ENCODE measurements around the gene RPA3. TPM values are rescaled to one million over a fixed set of nuclear protein-coding genes. Genes with fewer than 3 reads are reported as not detected.

Gene RPA3
- total RNA-seq, 1 experiment from 2014 or later: 87.5 TPM

DNA sequence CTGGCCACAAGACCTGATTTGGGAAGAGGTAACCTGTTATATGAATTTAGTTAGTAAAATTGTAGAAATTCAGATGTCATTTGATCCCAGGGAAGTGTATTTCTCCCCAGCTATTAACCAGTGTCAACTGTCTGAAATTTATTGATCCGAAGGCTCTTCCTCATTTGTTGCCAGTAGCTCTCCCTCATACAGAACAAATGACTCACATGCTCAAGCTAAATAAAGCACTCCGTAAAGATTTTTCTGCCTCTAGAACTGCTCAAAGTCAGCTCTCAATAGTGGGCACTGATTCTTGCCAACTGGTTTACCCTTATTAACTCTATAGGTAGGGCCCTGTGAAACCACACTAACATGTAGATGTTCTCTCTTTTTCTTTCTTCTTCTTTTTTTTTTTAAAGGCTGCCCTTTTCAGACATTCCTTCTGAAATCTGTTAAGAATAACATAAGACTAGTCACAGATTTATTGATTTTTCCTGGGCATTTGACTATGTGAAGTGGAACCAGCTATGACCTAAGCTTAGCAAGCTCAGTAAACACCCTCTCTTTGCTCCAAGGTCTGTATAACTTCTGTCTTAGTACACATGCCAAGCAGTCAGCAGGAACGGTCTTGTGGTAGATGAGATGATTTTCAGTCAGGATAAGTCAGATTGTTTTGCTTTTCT is 21.8 kb downstream of the RPA3 start:
- peak overlapping the region; percentile 69 for H3K4me2 ChIP-seq (ENCODE audit: low read length)
- ChIA-PET RAD21 (ENCODE audit: low non-redundant PET in 1 of 2, low total read pairs in 2 of 2, uncharacterized antibody in 2 of 2, unreplicated experiment in 2 of 2) (interaction anchor here in 1 of 2 experiments (0.6 kb wide), 1 partner anchor 173 kb away, joined by 3 read pairs; no protein-coding TSS in a partner anchor), POLR2A (interaction anchor here (1.2 to 1.3 kb wide), 2 partner anchors 9 to 15 kb away, joined by 3 to 4 read pairs; no protein-coding TSS in a partner anchor), CTCF (interaction anchor here (1.7 kb wide), 1 partner anchor 16 kb away, joined by 5 read pairs; no protein-coding TSS in a partner anchor)
- H3K27me3 ChIP-seq (ENCODE audit: insufficient read depth, low read length): no peaks in the 10 kb centered on the region
- H2AFZ ChIP-seq (ENCODE audit: low read depth, low read length, poor library complexity, severe bottlenecking): no peak overlapping the region
- H3K27ac ChIP-seq (ENCODE audit: low read depth, low read length): peak overlapping the region; percentile 71; the same call in 1 of the 2 replicates
- H3K9me3 ChIP-seq (ENCODE audit: control insufficient read depth in 1 of 2, insufficient read depth in 1 of 2, low read depth in 1 of 2, low read length in 2 of 2): no peaks in the 10 kb centered on the region
- no TSS peak for BruUV-seq (replicated peaks)
- ATAC-seq (peak; percentile 84), DNase-seq (ENCODE audit: low read depth, low spot score) (peak; percentile 65)
- no peaks in the 10 kb centered on the region for H3K79me2 ChIP-seq (ENCODE audit: insufficient read depth, low read length)
- peaks cover 29 to 47% of the 10 kb centered on the region in 2 experiments for H3K4me1 ChIP-seq (ENCODE audit: control insufficient read depth in 1 of 2, insufficient read depth in 2 of 2, low read length in 2 of 2)
- H3K9me2 ChIP-seq (ENCODE audit: insufficient read depth): no peaks in the 10 kb centered on the region
- TF ChIP-seq RAD21 (IDR thresholded peaks at IDR 0.05; ENCODE audit: low read depth) (no peak; the same call in 1 of the 2 replicates), ELF1 (IDR thresholded peaks at IDR 0.05; ENCODE audit: borderline replicate concordance, low read depth) (no peak; the same call in 1 of the 2 replicates), JUND (IDR thresholded peaks at IDR 0.05) (peak; percentile 60), CBX3 (IDR thresholded peaks at IDR 0.05; ENCODE audit: low read depth) (peak; percentile 48; the same call in 1 of the 2 replicates), FOSL1 (IDR thresholded peaks at IDR 0.05; ENCODE audit: low read depth) (peak; percentile 73), SP1 (IDR thresholded peaks at IDR 0.05; ENCODE audit: low read depth) (peak; percentile 36)
- TF ChIP-seq, protein P1, sequence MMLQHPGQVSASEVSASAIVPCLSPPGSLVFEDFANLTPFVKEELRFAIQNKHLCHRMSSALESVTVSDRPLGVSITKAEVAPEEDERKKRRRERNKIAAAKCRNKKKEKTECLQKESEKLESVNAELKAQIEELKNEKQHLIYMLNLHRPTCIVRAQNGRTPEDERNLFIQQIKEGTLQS (IDR thresholded peaks at IDR 0.05): no peak
- no peaks in the 10 kb centered on the region for H4K20me1 ChIP-seq (ENCODE audit: insufficient read depth)
- intact Hi-C loops (cut with micrococcal nuclease): no loop called here
- H3K4me3 ChIP-seq (replicated peaks in 1 of 2; ENCODE audit: low read depth in 1 of 2, low read length in 2 of 2): peak overlapping the region in 1 of 2 experiments; percentile 41; a peak in 2 of 4 replicates
- no peaks in the 10 kb centered on the region for H3K36me3 ChIP-seq (ENCODE audit: control insufficient read depth in 1 of 2, insufficient read depth in 2 of 2, low read length in 2 of 2)
- H3K9ac ChIP-seq (ENCODE audit: low read length): peak overlapping the region; percentile 19

DNA sequence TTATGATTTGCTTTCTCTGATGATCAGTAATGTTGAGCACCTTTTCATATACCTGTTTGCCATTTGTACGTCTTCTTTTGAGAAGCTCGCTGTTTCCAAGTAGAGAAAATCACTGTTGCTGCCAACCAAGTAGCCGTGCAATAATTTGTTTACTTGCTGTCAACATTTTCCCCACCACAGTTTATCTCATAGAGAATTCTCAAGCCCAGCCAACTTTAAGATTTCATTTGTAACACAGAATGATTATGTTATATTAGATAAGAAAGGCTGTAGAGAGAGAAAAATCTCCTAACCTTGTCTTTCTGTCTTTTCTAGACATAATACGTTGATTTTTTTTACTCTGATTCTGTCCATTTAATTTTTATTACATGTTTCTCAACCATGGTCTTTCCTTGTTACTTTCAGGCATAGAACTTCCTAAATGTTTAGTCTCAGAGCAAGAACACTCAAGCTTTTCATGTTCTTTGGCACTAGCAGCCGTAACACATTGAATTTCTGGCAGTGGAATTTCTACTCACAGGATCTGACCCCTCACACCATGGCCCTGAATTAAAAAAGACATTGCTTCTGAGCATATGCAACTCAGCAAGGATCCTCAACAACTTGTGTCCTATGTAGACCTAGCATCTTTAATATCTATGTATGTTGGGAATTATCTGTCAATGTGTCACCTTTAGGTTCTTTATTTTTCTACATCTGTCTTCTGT is 23.1 kb downstream of the RPA3 start:
- intact Hi-C loops (cut with micrococcal nuclease): no loop called here
- H3K27ac ChIP-seq (ENCODE audit: low read depth, low read length): no peak overlapping the region
- POLR2A ChIA-PET: interaction anchor here (1.3 kb wide), 1 partner anchor 14 kb away, joined by 3 read pairs; no protein-coding TSS in a partner anchor
- TF ChIP-seq, protein P1 (IDR thresholded peaks at IDR 0.05): no peak
- TF ChIP-seq YY1 (IDR thresholded peaks at IDR 0.05; ENCODE audit: extremely low read depth, insufficient replicate concordance, low read depth, low read length) (no peak), EZH2phosphoT487 (IDR thresholded peaks at IDR 0.05; ENCODE audit: borderline replicate concordance) (no peak), POLR2A (IDR thresholded peaks at IDR 0.05; ENCODE audit: borderline replicate concordance, extremely low read depth, insufficient read depth, insufficient read length) (no peak), CEBPB (IDR thresholded peaks at IDR 0.05; ENCODE audit: low read depth) (no peak), ZNF274 (IDR thresholded peaks at IDR 0.05; ENCODE audit: low read depth, low read length) (no peak), SIN3A (IDR thresholded peaks at IDR 0.05; ENCODE audit: low read depth) (no peak), ZFX (IDR thresholded peaks at IDR 0.05) (no peak), EGR1 (IDR thresholded peaks at IDR 0.05; ENCODE audit: low read depth) (no peak)
- no peaks in the 10 kb centered on the region for H3K9me3 ChIP-seq (ENCODE audit: control insufficient read depth in 1 of 2, insufficient read depth in 1 of 2, low read depth in 1 of 2, low read length in 2 of 2)
- peaks cover 29 to 47% of the 10 kb centered on the region in 2 experiments for H3K4me1 ChIP-seq (ENCODE audit: control insufficient read depth in 1 of 2, insufficient read depth in 2 of 2, low read length in 2 of 2)
- no peaks in the 10 kb centered on the region for H3K27me3 ChIP-seq (ENCODE audit: insufficient read depth, low read length)
- no peaks in the 10 kb centered on the region for H3K36me3 ChIP-seq (ENCODE audit: control insufficient read depth in 1 of 2, insufficient read depth in 2 of 2, low read length in 2 of 2)
- no peak overlapping the region for H2AFZ ChIP-seq (ENCODE audit: low read depth, low read length, poor library complexity, severe bottlenecking)
- no peaks in the 10 kb centered on the region for H4K20me1 ChIP-seq (ENCODE audit: insufficient read depth)
- RAD21 ChIA-PET (ENCODE audit: low non-redundant PET in 1 of 2, low total read pairs in 2 of 2, uncharacterized antibody in 2 of 2, unreplicated experiment in 2 of 2): interaction anchor here in 1 of 2 experiments (0.8 kb wide), 1 partner anchor 196 kb away, joined by 4 read pairs; no protein-coding TSS in a partner anchor
- no peak overlapping the region for H3K4me2 ChIP-seq (ENCODE audit: low read length)
- no TSS peak for BruUV-seq (replicated peaks)
- CTCF ChIA-PET: no interaction called here
- ATAC-seq: no peak
- H3K79me2 ChIP-seq (ENCODE audit: insufficient read depth, low read length): no peaks in the 10 kb centered on the region
- no peaks in the 10 kb centered on the region for H3K9me2 ChIP-seq (ENCODE audit: insufficient read depth)
- no peak overlapping the region for H3K4me3 ChIP-seq (replicated peaks in 1 of 2; ENCODE audit: low read depth in 1 of 2, low read length in 2 of 2)
- DNase-seq (ENCODE audit: low read depth, low spot score): no peak
- no peak overlapping the region for H3K9ac ChIP-seq (ENCODE audit: low read length)

Measured in HCT116 (cell line).